Endothelial cell of umbilical vein (primary cell): Measurements from ENCODE around the gene CYP1B1. TPM values are rescaled to one million over a fixed set of nuclear protein-coding genes. Genes with fewer than 3 reads are reported as not detected.

ENCODE experiments used
- BruUV-seq: library from RNA; stranded (reverse); fragments of 400-500 nt; replicated peaks from 2 replicates; lab custom pipeline; 2021; lab: Mats Ljungman, UMichigan
- CTCF ChIA-PET: fragments of 300-600, 350-600 bp; sonication (Branson Sonifier 250); formaldehyde crosslinking; loops from one replicate; lab custom pipeline; 2021; ENCODE audit warnings: antibody characterized with exemption, inconsistent platforms; lab: Charles Lee
- POLR2A ChIA-PET: fragments of 300-600, 350-600 bp; sonication (Branson Sonifier 250); formaldehyde crosslinking; loops from one replicate; lab custom pipeline; 2021; ENCODE audit warnings: antibody characterized with exemption, inconsistent platforms; lab: Charles Lee
- DNase-seq: peaks from one replicate; pipeline ENCODE4 v3.0.0-alpha.2; 2011; ENCODE audit warnings: low read depth, low spot score
- FAIRE-seq: peaks from 2 replicates; lab custom pipeline; 2011; peaks lifted over from hg19 to GRCh38; lab: Jason Lieb, UNC
- H2AFZ ChIP-seq: 2 replicates; pipeline ENCODE4 v1.6.0; 2012; ENCODE audit warnings: low read depth, low read length, control low read depth, inconsistent platforms
- H3K27ac ChIP-seq: 2 replicates; pipeline ENCODE4 v1.5.1; 2011; ENCODE audit warnings: low read depth, mild to moderate bottlenecking, control low read depth, low read length, moderate library complexity; ENCODE audit not compliant: insufficient read depth
- H3K27me3 ChIP-seq, 2 experiments: 2 replicates each; pipeline versions ENCODE4 v1.6.0 to v1.6.1; 2011; ENCODE audit warnings: low read length in 2 of 2, mixed read lengths in 1 of 2; ENCODE audit not compliant: control insufficient read depth in 2 of 2, insufficient read depth in 2 of 2
- H3K36me3 ChIP-seq, 2 experiments: 2 replicates in 1 of 2; 3 replicates in 1 of 2; pipeline ENCODE4 v1.5.1; 2011; ENCODE audit warnings: low read length in 2 of 2, mild to moderate bottlenecking in 1 of 2, moderate library complexity in 1 of 2; ENCODE audit not compliant: control insufficient read depth in 2 of 2, insufficient read depth in 2 of 2; ENCODE audit errors: extremely low read depth in 1 of 2
- H3K4me1 ChIP-seq: 3 replicates; pipeline ENCODE4 v1.5.1; 2011; ENCODE audit warnings: mild to moderate bottlenecking, low read length; ENCODE audit not compliant: control insufficient read depth, insufficient read depth; ENCODE audit errors: extremely low read depth
- H3K4me2 ChIP-seq: 2 replicates; pipeline ENCODE4 v1.6.1; 2011; ENCODE audit warnings: low read length, control low read depth, mixed read lengths; ENCODE audit not compliant: insufficient read depth
- H3K4me3 ChIP-seq, 3 experiments: fragments of 200-600 bp in 1 of 3; sonication (generic), shearing (Covaris generic) in 1 of 3; replicated peaks in 1 of 3; 2 replicates each; pipeline ENCODE4 v1.5.1; 2011 to 2016; ENCODE audit warnings: control low read depth in 3 of 3, low read length in 3 of 3, mild to moderate bottlenecking in 2 of 3, inconsistent platforms in 1 of 3, low read depth in 1 of 3, moderate library complexity in 1 of 3; ENCODE audit not compliant: insufficient read depth in 1 of 3
- H3K79me2 ChIP-seq: 2 replicates; pipeline ENCODE4 v1.6.0; 2012; ENCODE audit warnings: low read length, inconsistent platforms; ENCODE audit not compliant: control insufficient read depth, insufficient read depth
- H3K9ac ChIP-seq: replicated peaks from 2 replicates; pipeline ENCODE3; 2011; ENCODE audit warnings: low read length, control low read depth; ENCODE audit not compliant: insufficient read depth; ENCODE audit errors: extremely low read depth
- H3K9me1 ChIP-seq: replicated peaks from 3 replicates; pipeline ENCODE4 v1.6.0; 2011; ENCODE audit warnings: mild to moderate bottlenecking, low read length; ENCODE audit not compliant: control insufficient read depth, insufficient read depth; ENCODE audit errors: extremely low read depth
- H3K9me3 ChIP-seq: replicated peaks from 2 replicates; pipeline ENCODE4 v1.5.1; 2012; ENCODE audit warnings: low read length, inconsistent platforms; ENCODE audit not compliant: control insufficient read depth, insufficient read depth
- H4K20me1 ChIP-seq: replicated peaks from 2 replicates; pipeline ENCODE3; 2011; ENCODE audit warnings: mild to moderate bottlenecking, low read length; ENCODE audit not compliant: control insufficient read depth, insufficient read depth; ENCODE audit errors: extremely low read depth
- CTCF ChIP-seq, 2 donors: IDR thresholded peaks; 1 replicate in 1 of 2; 2 replicates in 1 of 2; pipeline ENCODE4 v1.5.1; 2011; ENCODE audit warnings: low read length in 2 of 2, mild to moderate bottlenecking in 2 of 2, moderate library complexity in 2 of 2, control low read depth in 1 of 2, inconsistent platforms in 1 of 2, low read depth in 1 of 2; ENCODE audit not compliant: insufficient read depth in 1 of 2; ENCODE audit errors: extremely low read depth in 1 of 2
- MYC ChIP-seq: IDR thresholded peaks from one replicate; pipeline ENCODE4 v1.6.1; 2011; ENCODE audit warnings: mild to moderate bottlenecking, low read depth, low read length
- POLR2A ChIP-seq: IDR thresholded peaks from 2 replicates; pipeline ENCODE4 v1.6.1; 2012; ENCODE audit warnings: low read depth, mild to moderate bottlenecking, control low read depth, low read length
- POLR2AphosphoS5 ChIP-seq: IDR thresholded peaks from 2 replicates; pipeline ENCODE4 v1.6.1; 2012; ENCODE audit warnings: low read depth, mild to moderate bottlenecking, control low read depth, low read length, moderate library complexity; ENCODE audit not compliant: insufficient read depth
- dilution Hi-C: fragments of 300-500 bp; cut with MboI; formaldehyde crosslinking; loops from one replicate; pipeline ENCODE4 v1.15.0; 2019; ENCODE audit warnings: low sequenced_read_pairs; ENCODE audit not compliant: extremely low pct_ligation_motif_present
- intact Hi-C: fragments of 100-400 bp; cut with micrococcal nuclease; formaldehyde crosslinking; loops from one replicate; pipeline ENCODE4 v1.10.0; 2022
- polyA plus RNA-seq, 4 experiments: library from polyadenylated mRNA; depleted of rRNA in 3 of 4; stranded (reverse) in 3 of 4; unstranded in 1 of 4; fragments of >200 nt; gene quantifications; 2 replicates each; pipeline versions ENCODE4 v1.2.1 to v1.2.3, GENCODE V29; 2011 to 2012; ENCODE audit warnings: missing spikeins in 1 of 4
- total RNA-seq: library from RNA; stranded (reverse); gene quantifications from 2 replicates; pipeline ENCODE4 v1.2.3, GENCODE V29; 2021
- TF ChIP-seq, protein P1 (sequence below): IDR thresholded peaks from 2 replicates; pipeline ENCODE4 v1.6.1; 2011; ENCODE audit not compliant: insufficient read depth, insufficient read length

Gene CYP1B1
- total and polyA plus RNA-seq, 2 donors (not counting 3 experiments of a cell fraction or from before 2014, with no cell fraction given), result 0.01 TPM; not detected in 1

GRCh38 chr2:38099099-38100028 is 23.4 kb upstream of the CYP1B1 start:
- Histone ChIP-seq H3K4me2 (no peak overlapping the region), H4K20me1 (no peaks in the 10 kb centered on the region), H3K4me3 (no peak overlapping the region), H3K36me3 (no peaks in the 10 kb centered on the region), H3K4me1 (no peaks in the 10 kb centered on the region), H3K27ac (no peak overlapping the region), H3K79me2 (no peaks in the 10 kb centered on the region), H3K9me3 (no peaks in the 10 kb centered on the region), H3K9ac (no peak overlapping the region), H3K27me3 (peaks cover 39 to 52% of the 10 kb centered on the region in 2 experiments), H3K9me1 (no peaks in the 10 kb centered on the region), H2AFZ (no peak overlapping the region)
- no peak for DNase-seq
- no TSS peak for BruUV-seq
- dilution Hi-C loops, result no loop called here
- intact Hi-C loops, result no loop called here
- no peak for TF ChIP-seq POLR2AphosphoS5
- no peak for TF ChIP-seq MYC
- no peak for TF ChIP-seq CTCF (IDR thresholded peaks at IDR 0.05; ENCODE audit: extremely low read depth in 1 of 2, insufficient read depth in 1 of 2, low read depth in 1 of 2, low read length in 2 of 2)
- TF ChIP-seq, protein P1, sequence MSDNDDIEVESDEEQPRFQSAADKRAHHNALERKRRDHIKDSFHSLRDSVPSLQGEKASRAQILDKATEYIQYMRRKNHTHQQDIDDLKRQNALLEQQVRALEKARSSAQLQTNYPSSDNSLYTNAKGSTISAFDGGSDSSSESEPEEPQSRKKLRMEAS, result no peak
- no peak for TF ChIP-seq POLR2A
- ChIA-PET CTCF (no interaction called here), POLR2A (no interaction called here)
- FAIRE-seq, result peak; percentile 4
